ENCODE results near the gene KCNK3.

GRCh38 chr2:26723475-26723874 lies 31.0 kb downstream of the KCNK3 start:
- TF ChIP-seq EZH2 (IDR thresholded peaks at IDR 0.05; ENCODE audit: insufficient read depth, poor library complexity, severe bottlenecking) (no peak), EZH2phosphoT487 (IDR thresholded peaks at IDR 0.05; ENCODE audit: insufficient read depth, low read depth) (no peak)
